Thyroid gland (tissue), 4 donors: ENCODE results near the gene ZSCAN22. TPM values are rescaled to one million over a fixed set of nuclear protein-coding genes. Genes with fewer than 3 reads are reported as not detected.

Experiments
- DNase-seq, 2 donors: peaks; one replicate each; pipeline ENCODE4 v3.0.0-alpha.2; 2019
- H3K27ac ChIP-seq, 3 donors: fragments of 200-600 bp; sonication (generic); 1 replicate in 2 of 3; 2 replicates in 1 of 3; pipeline ENCODE4 v1.5.1; 2016 to 2019; ENCODE audit warnings: mild to moderate bottlenecking in 1 of 3, moderate library complexity in 1 of 3
- H3K27me3 ChIP-seq: fragments of 200-600 bp; sonication (generic); one replicate; pipeline ENCODE4 v1.5.1; 2019
- H3K36me3 ChIP-seq, 2 donors: fragments of 200-600 bp; sonication (generic); one replicate each; pipeline ENCODE4 v1.5.1; 2016 to 2019
- H3K4me1 ChIP-seq, 2 donors: fragments of 200-600 bp; sonication (generic); one replicate each; pipeline ENCODE4 v1.5.1; 2017 to 2019
- H3K4me3 ChIP-seq, 3 donors: fragments of 200-600 bp; sonication (generic); replicated peaks in 1 of 3; 1 replicate in 2 of 3; 2 replicates in 1 of 3; pipeline ENCODE4 v1.5.1; 2016; ENCODE audit warnings: mild to moderate bottlenecking in 1 of 3
- H3K9me3 ChIP-seq: fragments of 200-600 bp; sonication (generic); one replicate; pipeline ENCODE4 v1.5.1; 2017
- POLR2A ChIP-seq, 2 donors: fragments of 450-650 bp; IDR thresholded peaks; one replicate each; pipeline ENCODE4 v1.6.1; 2017; ENCODE audit warnings: antibody characterized with exemption in 2 of 2, mild to moderate bottlenecking in 2 of 2, moderate library complexity in 1 of 2
- WGBS, 2 donors: methylation state at CpG; one replicate each; pipeline ENCODE4 v1.1.5; 2017; 5-methylcytosine and 5-hydroxymethylcytosine counted together
- intact Hi-C: fragments of 100-400 bp; cut with DNase I; formaldehyde crosslinking; loops from one replicate; pipeline ENCODE4 v1.15.1; 2023
- total RNA-seq, 4 donors: library from RNA; depleted of rRNA; stranded (reverse); fragments of >200 nt; gene quantifications; one replicate each; pipeline ENCODE4 v1.2.3, GENCODE V29; 2016
- TF ChIP-seq, protein P1 (sequence below), 6 experiments: fragments of 200-600 bp in 3 of 6; fragments of 450-650 bp in 3 of 6; sonication (generic) in 3 of 6; IDR thresholded peaks; one replicate each; pipeline ENCODE4 v1.5.1; 2016 to 2019; ENCODE audit warnings: antibody characterized with exemption in 6 of 6, mild to moderate bottlenecking in 2 of 6, inconsistent platforms in 1 of 6, moderate library complexity in 1 of 6

ZSCAN22 gene
- total RNA-seq, 4 donors from 2014 or later, result 3.0 to 4.5 (median 4.2) TPM

DNA sequence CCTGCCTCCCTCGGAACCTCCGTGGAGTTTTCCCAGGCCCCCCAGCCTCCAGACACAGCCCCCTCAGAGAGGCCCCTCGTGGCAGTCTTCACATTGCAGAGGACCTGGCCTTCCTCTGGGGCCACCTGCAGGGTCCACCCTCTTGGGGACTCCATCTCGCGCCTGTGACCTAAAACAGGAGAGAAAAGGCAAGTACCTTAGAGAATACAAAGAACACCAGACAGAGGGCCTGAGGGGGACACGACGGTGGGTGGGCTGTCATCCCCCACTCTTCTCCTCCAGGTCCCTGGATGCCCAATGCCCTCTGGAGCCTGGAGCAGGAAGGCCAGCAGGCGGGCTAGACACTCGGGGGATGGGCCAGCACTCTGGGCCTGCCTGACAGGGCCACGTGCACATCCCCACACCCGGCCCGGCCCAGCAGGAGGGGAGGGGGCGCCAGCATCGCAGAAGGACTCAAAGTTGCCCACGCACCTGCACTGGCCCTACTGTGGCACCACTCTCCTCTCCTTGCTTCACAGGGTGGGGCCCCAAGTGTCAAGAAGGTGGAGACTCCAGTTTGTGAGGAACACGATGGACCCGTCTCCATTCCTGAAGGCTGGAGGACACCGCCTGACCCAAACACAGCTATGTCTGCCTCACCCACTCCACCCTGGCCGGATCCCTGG, 30.8 kb downstream of the ZSCAN22 start:
- TF ChIP-seq, protein P1, sequence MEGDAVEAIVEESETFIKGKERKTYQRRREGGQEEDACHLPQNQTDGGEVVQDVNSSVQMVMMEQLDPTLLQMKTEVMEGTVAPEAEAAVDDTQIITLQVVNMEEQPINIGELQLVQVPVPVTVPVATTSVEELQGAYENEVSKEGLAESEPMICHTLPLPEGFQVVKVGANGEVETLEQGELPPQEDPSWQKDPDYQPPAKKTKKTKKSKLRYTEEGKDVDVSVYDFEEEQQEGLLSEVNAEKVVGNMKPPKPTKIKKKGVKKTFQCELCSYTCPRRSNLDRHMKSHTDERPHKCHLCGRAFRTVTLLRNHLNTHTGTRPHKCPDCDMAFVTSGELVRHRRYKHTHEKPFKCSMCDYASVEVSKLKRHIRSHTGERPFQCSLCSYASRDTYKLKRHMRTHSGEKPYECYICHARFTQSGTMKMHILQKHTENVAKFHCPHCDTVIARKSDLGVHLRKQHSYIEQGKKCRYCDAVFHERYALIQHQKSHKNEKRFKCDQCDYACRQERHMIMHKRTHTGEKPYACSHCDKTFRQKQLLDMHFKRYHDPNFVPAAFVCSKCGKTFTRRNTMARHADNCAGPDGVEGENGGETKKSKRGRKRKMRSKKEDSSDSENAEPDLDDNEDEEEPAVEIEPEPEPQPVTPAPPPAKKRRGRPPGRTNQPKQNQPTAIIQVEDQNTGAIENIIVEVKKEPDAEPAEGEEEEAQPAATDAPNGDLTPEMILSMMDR (IDR thresholded peaks at IDR 0.05), result no peak
- no peak for TF ChIP-seq POLR2A (IDR thresholded peaks at IDR 0.05)
- 76 to 86% methylated on average over 13 to 16 of the region's 19 CpGs for WGBS, 2 donors
- Histone ChIP-seq H3K4me1 (peaks cover 0 to 5% of the 10 kb centered on the region in 2 donors), H3K27me3 (no peaks in the 10 kb centered on the region), H3K9me3 (no peaks in the 10 kb centered on the region), H3K4me3 (no peak overlapping the region), H3K27ac (no peak overlapping the region), H3K36me3 (no peaks in the 10 kb centered on the region)
- intact Hi-C loops, result no loop called here
- no peak for DNase-seq

- WGBS, 2 donors, result 2 to 4% methylated on average over 24 to 28 of the region's 28 CpGs
- Histone ChIP-seq H3K9me3 (no peaks in the 10 kb centered on the region), H3K4me3 (peak overlapping the region; percentile 56 to 88 (median 83)), H3K27me3 (no peaks in the 10 kb centered on the region), H3K27ac (peak overlapping the region; percentile 60 to 95 (median 81)), H3K4me1 (peaks cover 0 to 5% of the 10 kb centered on the region in 2 donors), H3K36me3 (no peaks in the 10 kb centered on the region)
- intact Hi-C loops, result no loop called here
- peak in 1 of 2 donors; percentile 42 for DNase-seq
- no peak for TF ChIP-seq POLR2A (IDR thresholded peaks at IDR 0.05)
- TF ChIP-seq, protein P1 (IDR thresholded peaks at IDR 0.05), result no peak
These were observed 35.1 kb downstream of the ZSCAN22 start for GRCh38 chr19:58361900-58362271.

- TF ChIP-seq, protein P1 (IDR thresholded peaks at IDR 0.05), result no peak
- peak in 1 of 2 donors; percentile 75 for TF ChIP-seq POLR2A (IDR thresholded peaks at IDR 0.05)
- peak; percentile 97 to 98 for DNase-seq
- no peaks in the 10 kb centered on the region for H3K9me3 ChIP-seq
- H3K27ac ChIP-seq, result peak within 1 kb of the TSS; percentile 60 to 95 (median 81)
- intact Hi-C loops, result no loop called here
- H3K4me1 ChIP-seq, result peaks cover 0 to 5% of the 10 kb centered on the region in 2 donors
- WGBS, 2 donors, result 0% methylated on average over 20 to 24 of the region's 74 CpGs
- H3K4me3 ChIP-seq, result peak within 1 kb of the TSS; percentile 56 to 88 (median 83)
- no peaks in the 10 kb centered on the region for H3K27me3 ChIP-seq
- H3K36me3 ChIP-seq, result no peaks in the 10 kb centered on the region
These were observed 35.6 kb downstream of the ZSCAN22 start, which contains the start of gene ZNF497 for GRCh38 chr19:58362272-58362994. ZNF497 (minus strand) TSS chr19:58362751; CDS start chr19:58357635, 5,116 bp downstream.

DNA sequence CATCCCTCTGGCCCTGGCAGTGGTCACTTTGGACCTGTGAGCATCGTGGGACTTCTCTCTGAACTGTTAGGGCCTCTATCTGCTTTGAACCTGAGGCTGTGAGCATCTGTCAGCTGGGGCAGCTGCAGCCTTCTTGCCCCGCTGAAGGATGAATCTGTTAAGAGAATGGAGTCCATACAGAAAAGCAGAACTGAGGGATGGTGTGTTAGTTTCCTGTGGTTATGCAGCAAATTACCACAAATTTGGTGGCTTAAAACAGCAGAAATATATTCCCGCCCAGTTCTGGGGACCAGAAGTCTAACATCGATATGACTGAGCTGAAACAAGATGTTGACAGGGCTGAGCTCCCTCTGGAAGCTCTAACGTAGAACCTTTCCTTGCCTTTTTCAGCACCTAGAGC, 37.4 kb downstream of the ZSCAN22 start:
- Histone ChIP-seq H3K36me3 (no peaks in the 10 kb centered on the region), H3K4me3 (no peak overlapping the region), H3K27ac (no peak overlapping the region), H3K4me1 (peaks cover 0 to 5% of the 10 kb centered on the region in 2 donors), H3K9me3 (no peaks in the 10 kb centered on the region), H3K27me3 (no peaks in the 10 kb centered on the region)
- no peak for DNase-seq
- TF ChIP-seq POLR2A (IDR thresholded peaks at IDR 0.05), result no peak
- TF ChIP-seq, protein P1 (IDR thresholded peaks at IDR 0.05), result no peak
- 91 to 92% methylated on average over 4 to 5 of the region's 5 CpGs for WGBS, 2 donors
- intact Hi-C loops, result no loop called here
